Measurements from ENCODE around the gene EFR3B.

DNA sequence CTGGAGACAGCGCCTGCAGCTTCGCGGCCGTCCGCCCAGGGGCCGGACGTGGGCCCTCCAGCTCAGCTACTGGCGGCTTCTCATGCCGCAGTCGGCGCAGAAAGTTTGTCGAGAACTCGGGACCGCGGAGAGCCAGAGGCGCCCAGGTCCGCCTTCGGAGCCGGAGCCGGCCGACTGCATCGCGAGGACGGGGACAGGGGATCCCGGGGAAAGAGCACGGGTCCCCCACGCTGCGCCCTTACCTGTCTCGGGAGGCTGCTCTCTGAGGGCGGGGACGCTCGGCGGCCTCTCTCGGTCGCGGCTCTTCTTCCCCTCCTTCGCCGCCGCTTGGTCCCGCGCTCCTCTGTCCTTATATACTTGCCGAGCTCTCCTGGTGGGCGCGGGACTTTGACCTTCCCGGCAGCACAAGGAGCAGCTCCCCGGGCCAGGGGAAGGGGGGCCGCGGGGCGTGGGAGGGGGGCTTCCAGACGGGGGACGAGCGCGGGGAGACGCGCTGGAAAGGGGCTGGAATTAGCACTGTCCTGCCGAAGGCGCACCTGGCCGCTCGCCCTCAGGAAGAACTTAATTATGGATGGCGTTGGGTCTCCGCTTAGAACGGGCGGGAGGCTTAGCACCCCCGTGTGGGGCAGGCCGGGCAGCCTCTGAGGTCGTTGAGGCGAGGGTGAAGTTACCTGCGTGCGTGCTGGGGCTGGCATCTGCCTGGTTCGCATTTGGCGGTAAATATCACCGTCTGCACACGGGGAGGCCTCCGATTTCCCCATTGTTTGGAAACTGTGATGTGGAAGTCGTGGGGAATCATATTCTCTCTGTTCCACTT lies 126.6 kb downstream of the EFR3B start, which contains the start of gene POMC:
- TF ChIP-seq POLR2A (IDR thresholded peaks at IDR 0.05; ENCODE audit: low read length) (no peak), GATA1 (IDR thresholded peaks at IDR 0.05; ENCODE audit: low read depth, low read length) (no peak)

Measured in erythroblast (primary cell).